ENCODE results near the gene USP14.
A peak's percentile ranks its signal among the peaks of the same experiment; 100 is the strongest.
"Not testable (repeated sequence)": the region's sequence is repeated elsewhere in the genome, so short reads cannot be mapped to it uniquely, and the experiment has no call there.

USP14 gene

GRCh38 chr18:158128-159036, at the start of gene USP14:
TSS of gene USP14 (plus strand) at chr18:158557. CDS start at chr18:158699, 142 bp downstream.
- DNase-seq: peak; percentile 94

- DNase-seq: not testable (repeated sequence)
Observed at GRCh38 chr18:108665-109063, 49.7 kb upstream of the USP14 start.

- DNase-seq: not testable (repeated sequence)
Observed at GRCh38 chr18:109130-109921, 49.0 kb upstream of the USP14 start.

- DNase-seq: not testable (repeated sequence)
Observed at GRCh38 chr18:109922-110261, 48.5 kb upstream of the USP14 start.

GRCh38 chr18:110351-111201, 47.8 kb upstream of the USP14 start:
- not testable (repeated sequence) for DNase-seq

- no peak for DNase-seq
Observed at GRCh38 chr18:111306-112014, 46.9 kb upstream of the USP14 start.

- not testable (repeated sequence) for DNase-seq
Observed at GRCh38 chr18:112015-112733, 46.2 kb upstream of the USP14 start.

- DNase-seq: not testable (repeated sequence)
Observed at GRCh38 chr18:120539-121260, 37.7 kb upstream of the USP14 start.

GRCh38 chr18:135045-135444, 23.3 kb upstream of the USP14 start:
- no peak for DNase-seq

GRCh38 chr18:136433-136832, 21.9 kb upstream of the USP14 start:
- no peak for DNase-seq

GRCh38 chr18:137327-137726, 21.0 kb upstream of the USP14 start:
- DNase-seq: no peak

- DNase-seq: no peak
Observed at GRCh38 chr18:140670-141266, 17.6 kb upstream of the USP14 start.

GRCh38 chr18:142624-143296, 15.6 kb upstream of the USP14 start:
- DNase-seq: not testable (repeated sequence)

GRCh38 chr18:148841-149240, 9.5 kb upstream of the USP14 start:
- DNase-seq: no peak

GRCh38 chr18:154151-154550, 4.2 kb upstream of the USP14 start:
- DNase-seq: no peak

- no peak for DNase-seq
Observed at GRCh38 chr18:155688-156087, 2.7 kb upstream of the USP14 start.

GRCh38 chr18:156514-157230, 1.7 kb upstream of the USP14 start:
- DNase-seq: no peak

- no peak for DNase-seq
Observed at GRCh38 chr18:159037-159652, 788 bp downstream of the USP14 start.

- no peak for DNase-seq
Observed at GRCh38 chr18:159933-160332, 1.6 kb downstream of the USP14 start.

Data from NCI-H510A (cell line).